Neural cell (in vitro differentiated cells): ENCODE data around the gene ALS2CL. TPM values are rescaled to one million over a fixed set of nuclear protein-coding genes. Genes with fewer than 3 reads are reported as not detected.

Source experiments
- H2AFZ ChIP-seq: fragments of 200-600, 300-800 bp; sonication (generic), shearing (Covaris generic); 2 replicates; pipeline ENCODE4 v1.6.0; 2014; ENCODE audit warnings: low read depth, mild to moderate bottlenecking, antibody characterized with exemption, low read length, moderate library complexity
- H3F3A ChIP-seq: fragments of 200-600 bp; shearing (Covaris generic); 2 replicates; pipeline ENCODE4 v1.6.1; 2016; ENCODE audit warnings: mild to moderate bottlenecking, moderate library complexity, mixed read lengths, antibody characterized with exemption, low read length; ENCODE audit not compliant: insufficient read depth, poor library complexity, severe bottlenecking
- H3K27ac ChIP-seq: fragments of 200-600, 300-800 bp; sonication (generic), shearing (Covaris generic); 2 replicates; pipeline ENCODE4 v1.5.1; 2014; ENCODE audit warnings: mild to moderate bottlenecking, low read length, moderate library complexity
- H3K27me3 ChIP-seq: fragments of 300-800, 200-600 bp; sonication (generic), shearing (Covaris generic); 2 replicates; pipeline ENCODE4 v1.6.0; 2014; ENCODE audit warnings: mild to moderate bottlenecking, low read depth, low read length, moderate library complexity; ENCODE audit not compliant: insufficient read depth
- H3K36me3 ChIP-seq: fragments of 300-800, 200-600 bp; sonication (generic), shearing (Covaris generic); 2 replicates; pipeline ENCODE4 v1.5.1; 2014; ENCODE audit warnings: mild to moderate bottlenecking, antibody characterized with exemption, low read length, moderate library complexity; ENCODE audit not compliant: insufficient read depth
- H3K4me2 ChIP-seq: fragments of 300-800, 200-600 bp; sonication (generic), shearing (Covaris generic); 2 replicates; pipeline ENCODE4 v1.6.0; 2014; ENCODE audit warnings: mild to moderate bottlenecking, low read length
- H3K4me3 ChIP-seq: fragments of 300-800, 200-600 bp; sonication (generic), shearing (Covaris generic); 2 replicates; pipeline ENCODE4 v1.5.1; 2014; ENCODE audit warnings: mild to moderate bottlenecking, low read length, moderate library complexity
- H3K79me2 ChIP-seq: fragments of 200-600 bp; shearing (Covaris generic); replicated peaks from 2 replicates; pipeline ENCODE4 v1.6.0; 2014; ENCODE audit warnings: mild to moderate bottlenecking, low read length, moderate library complexity; ENCODE audit not compliant: insufficient read depth
- H3K9ac ChIP-seq: fragments of 300-800, 200-600 bp; sonication (generic), shearing (Covaris generic); 2 replicates; pipeline ENCODE4 v1.6.1; 2016; ENCODE audit warnings: mild to moderate bottlenecking, low read length, mixed read lengths
- H3K9me2 ChIP-seq: fragments of 200-600 bp; shearing (Covaris generic); 2 replicates; pipeline ENCODE4 v1.6.1; 2016; ENCODE audit warnings: mild to moderate bottlenecking, low read length, mixed read lengths; ENCODE audit not compliant: insufficient read depth
- H3K9me3 ChIP-seq: fragments of 200-600, 300-800 bp; sonication (generic), shearing (Covaris generic); 2 replicates; pipeline ENCODE4 v1.6.1; 2016; ENCODE audit warnings: mild to moderate bottlenecking, mixed run types, low read length, moderate library complexity, mixed read lengths
- H4K20me1 ChIP-seq: fragments of 200-600 bp; shearing (Covaris generic); 2 replicates; pipeline ENCODE4 v1.6.1; 2016; ENCODE audit warnings: mild to moderate bottlenecking, mixed run types; ENCODE audit not compliant: insufficient read depth
- EP300 ChIP-seq: fragments of 450-650 bp; conservative IDR thresholded peaks from 2 replicates; pipeline ENCODE4 v1.6.1; 2014; ENCODE audit warnings: antibody characterized with exemption, mild to moderate bottlenecking, moderate library complexity; ENCODE audit not compliant: poor library complexity, severe bottlenecking
- EZH2 ChIP-seq: fragments of 200-600, 300-800 bp; shearing (Covaris generic), sonication (generic); IDR thresholded peaks from 2 replicates; pipeline ENCODE4 v1.6.1; 2014; ENCODE audit warnings: antibody characterized with exemption, low read length, borderline replicate concordance, mild to moderate bottlenecking; ENCODE audit not compliant: insufficient read depth, poor library complexity, severe bottlenecking
- MXI1 ChIP-seq: fragments of 450-650 bp; conservative IDR thresholded peaks from 2 replicates; pipeline ENCODE4 v1.6.1; 2014; ENCODE audit warnings: antibody characterized with exemption, mild to moderate bottlenecking; ENCODE audit not compliant: poor library complexity, severe bottlenecking
- POLR2AphosphoS5 ChIP-seq: IDR thresholded peaks from 2 replicates; pipeline ENCODE4 v1.6.1; 2012
- RAD21 ChIP-seq: fragments of 450-650 bp; conservative IDR thresholded peaks from 2 replicates; pipeline ENCODE4 v1.6.1; 2014; ENCODE audit warnings: antibody characterized with exemption, mild to moderate bottlenecking, moderate library complexity
- SMC3 ChIP-seq: fragments of 450-650 bp; conservative IDR thresholded peaks from 2 replicates; pipeline ENCODE4 v1.6.1; 2014; ENCODE audit warnings: antibody characterized with exemption, mild to moderate bottlenecking, moderate library complexity; ENCODE audit not compliant: poor library complexity
- TAF1 ChIP-seq: IDR thresholded peaks from 2 replicates; pipeline ENCODE4 v1.6.1; 2012; ENCODE audit warnings: low read depth
- polyA plus RNA-seq: library from polyadenylated mRNA; depleted of rRNA; stranded (reverse); fragments of >200 nt; gene quantifications from 2 replicates; pipeline ENCODE4 v1.2.3, GENCODE V29; 2014
- TF ChIP-seq, protein P1 (sequence below): IDR thresholded peaks from 2 replicates; pipeline ENCODE4 v1.6.1; 2012; ENCODE audit warnings: borderline replicate concordance
- TF ChIP-seq, protein P2 (sequence below): fragments of 450-650 bp; IDR thresholded peaks from 2 replicates; pipeline ENCODE4 v1.5.1; 2014; ENCODE audit warnings: antibody characterized with exemption, mild to moderate bottlenecking, moderate library complexity; ENCODE audit not compliant: poor library complexity, severe bottlenecking

Gene ALS2CL
- polyA plus RNA-seq, 1 donor from 2014 or later: 0.11 TPM

DNA sequence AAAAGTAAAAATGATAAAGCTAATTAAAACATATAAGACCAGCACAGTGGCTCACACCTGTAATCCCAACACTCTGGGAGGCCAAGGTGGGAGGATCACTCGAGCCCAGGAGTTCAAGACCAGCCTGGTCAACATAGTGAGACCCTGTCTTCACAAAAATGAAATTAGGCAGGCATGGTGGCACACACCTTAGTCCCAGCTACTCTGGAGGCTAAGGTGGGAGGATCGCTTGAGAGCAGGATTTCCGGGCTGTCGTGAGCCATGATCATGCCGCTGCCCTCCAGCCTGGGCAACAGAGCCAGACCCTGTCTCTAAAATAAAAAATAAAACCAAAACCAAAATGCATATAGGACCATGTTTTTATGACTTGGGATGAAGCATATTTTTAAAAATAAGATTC lies 29.0 kb upstream of the ALS2CL start:
- Histone ChIP-seq H3K4me3 (no peak overlapping the region), H2AFZ (no peak overlapping the region), H3K27ac (no peak overlapping the region), H3K9ac (no peak overlapping the region), H3K79me2 (no peaks in the 10 kb centered on the region), H3K36me3 (no peaks in the 10 kb centered on the region), H4K20me1 (no peaks in the 10 kb centered on the region), H3K27me3 (no peaks in the 10 kb centered on the region), H3K9me2 (no peaks in the 10 kb centered on the region), H3F3A (no peaks in the 10 kb centered on the region), H3K4me2 (no peak overlapping the region), H3K9me3 (no peaks in the 10 kb centered on the region)
- TF ChIP-seq SMC3 (no peak), RAD21 (no peak), POLR2AphosphoS5 (no peak)
- TF ChIP-seq, protein P1, sequence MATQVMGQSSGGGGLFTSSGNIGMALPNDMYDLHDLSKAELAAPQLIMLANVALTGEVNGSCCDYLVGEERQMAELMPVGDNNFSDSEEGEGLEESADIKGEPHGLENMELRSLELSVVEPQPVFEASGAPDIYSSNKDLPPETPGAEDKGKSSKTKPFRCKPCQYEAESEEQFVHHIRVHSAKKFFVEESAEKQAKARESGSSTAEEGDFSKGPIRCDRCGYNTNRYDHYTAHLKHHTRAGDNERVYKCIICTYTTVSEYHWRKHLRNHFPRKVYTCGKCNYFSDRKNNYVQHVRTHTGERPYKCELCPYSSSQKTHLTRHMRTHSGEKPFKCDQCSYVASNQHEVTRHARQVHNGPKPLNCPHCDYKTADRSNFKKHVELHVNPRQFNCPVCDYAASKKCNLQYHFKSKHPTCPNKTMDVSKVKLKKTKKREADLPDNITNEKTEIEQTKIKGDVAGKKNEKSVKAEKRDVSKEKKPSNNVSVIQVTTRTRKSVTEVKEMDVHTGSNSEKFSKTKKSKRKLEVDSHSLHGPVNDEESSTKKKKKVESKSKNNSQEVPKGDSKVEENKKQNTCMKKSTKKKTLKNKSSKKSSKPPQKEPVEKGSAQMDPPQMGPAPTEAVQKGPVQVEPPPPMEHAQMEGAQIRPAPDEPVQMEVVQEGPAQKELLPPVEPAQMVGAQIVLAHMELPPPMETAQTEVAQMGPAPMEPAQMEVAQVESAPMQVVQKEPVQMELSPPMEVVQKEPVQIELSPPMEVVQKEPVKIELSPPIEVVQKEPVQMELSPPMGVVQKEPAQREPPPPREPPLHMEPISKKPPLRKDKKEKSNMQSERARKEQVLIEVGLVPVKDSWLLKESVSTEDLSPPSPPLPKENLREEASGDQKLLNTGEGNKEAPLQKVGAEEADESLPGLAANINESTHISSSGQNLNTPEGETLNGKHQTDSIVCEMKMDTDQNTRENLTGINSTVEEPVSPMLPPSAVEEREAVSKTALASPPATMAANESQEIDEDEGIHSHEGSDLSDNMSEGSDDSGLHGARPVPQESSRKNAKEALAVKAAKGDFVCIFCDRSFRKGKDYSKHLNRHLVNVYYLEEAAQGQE: no peak

DNA sequence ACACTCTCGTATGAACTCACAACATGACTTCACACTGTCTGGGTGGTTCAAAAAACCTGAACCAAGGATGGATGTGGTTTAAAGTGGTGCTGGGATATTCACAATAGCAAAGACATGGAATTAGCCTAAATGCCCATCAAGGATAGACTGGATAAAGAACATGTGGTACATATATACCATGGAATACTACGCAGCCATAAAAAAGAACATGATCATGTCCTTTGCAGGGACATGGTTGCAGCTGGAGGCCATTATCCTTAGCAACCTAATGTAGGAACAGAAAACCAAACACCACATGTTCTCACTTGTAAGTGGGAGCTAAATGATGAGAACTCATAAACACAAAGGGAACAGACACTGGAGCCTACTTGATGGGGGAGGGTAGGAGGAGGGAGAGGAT lies 27.5 kb upstream of the ALS2CL start:
- no peaks in the 10 kb centered on the region for H3K27me3 ChIP-seq
- H3K36me3 ChIP-seq: no peaks in the 10 kb centered on the region
- no peaks in the 10 kb centered on the region for H3K79me2 ChIP-seq
- no peaks in the 10 kb centered on the region for H4K20me1 ChIP-seq
- H3K9me3 ChIP-seq: no peaks in the 10 kb centered on the region
- H3K4me3 ChIP-seq: no peak overlapping the region
- no peaks in the 10 kb centered on the region for H3K9me2 ChIP-seq
- H3K4me2 ChIP-seq: no peak overlapping the region
- H3F3A ChIP-seq: no peaks in the 10 kb centered on the region
- TF ChIP-seq RAD21: no peak
- TF ChIP-seq, protein P1: no peak
- no peak for TF ChIP-seq POLR2AphosphoS5
- TF ChIP-seq TAF1: no peak
- TF ChIP-seq EP300: no peak
- TF ChIP-seq, protein P2, sequence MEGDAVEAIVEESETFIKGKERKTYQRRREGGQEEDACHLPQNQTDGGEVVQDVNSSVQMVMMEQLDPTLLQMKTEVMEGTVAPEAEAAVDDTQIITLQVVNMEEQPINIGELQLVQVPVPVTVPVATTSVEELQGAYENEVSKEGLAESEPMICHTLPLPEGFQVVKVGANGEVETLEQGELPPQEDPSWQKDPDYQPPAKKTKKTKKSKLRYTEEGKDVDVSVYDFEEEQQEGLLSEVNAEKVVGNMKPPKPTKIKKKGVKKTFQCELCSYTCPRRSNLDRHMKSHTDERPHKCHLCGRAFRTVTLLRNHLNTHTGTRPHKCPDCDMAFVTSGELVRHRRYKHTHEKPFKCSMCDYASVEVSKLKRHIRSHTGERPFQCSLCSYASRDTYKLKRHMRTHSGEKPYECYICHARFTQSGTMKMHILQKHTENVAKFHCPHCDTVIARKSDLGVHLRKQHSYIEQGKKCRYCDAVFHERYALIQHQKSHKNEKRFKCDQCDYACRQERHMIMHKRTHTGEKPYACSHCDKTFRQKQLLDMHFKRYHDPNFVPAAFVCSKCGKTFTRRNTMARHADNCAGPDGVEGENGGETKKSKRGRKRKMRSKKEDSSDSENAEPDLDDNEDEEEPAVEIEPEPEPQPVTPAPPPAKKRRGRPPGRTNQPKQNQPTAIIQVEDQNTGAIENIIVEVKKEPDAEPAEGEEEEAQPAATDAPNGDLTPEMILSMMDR: no peak
- no peak for TF ChIP-seq SMC3
- no peak for TF ChIP-seq MXI1
- TF ChIP-seq EZH2: no peak
- H2AFZ ChIP-seq: no peak overlapping the region
- no peak overlapping the region for H3K27ac ChIP-seq
- H3K9ac ChIP-seq: no peak overlapping the region
